ENCODE data around the gene MTPN.
A peak's percentile ranks its signal among the peaks of the same experiment; 100 is the strongest.

Gene MTPN

DNA sequence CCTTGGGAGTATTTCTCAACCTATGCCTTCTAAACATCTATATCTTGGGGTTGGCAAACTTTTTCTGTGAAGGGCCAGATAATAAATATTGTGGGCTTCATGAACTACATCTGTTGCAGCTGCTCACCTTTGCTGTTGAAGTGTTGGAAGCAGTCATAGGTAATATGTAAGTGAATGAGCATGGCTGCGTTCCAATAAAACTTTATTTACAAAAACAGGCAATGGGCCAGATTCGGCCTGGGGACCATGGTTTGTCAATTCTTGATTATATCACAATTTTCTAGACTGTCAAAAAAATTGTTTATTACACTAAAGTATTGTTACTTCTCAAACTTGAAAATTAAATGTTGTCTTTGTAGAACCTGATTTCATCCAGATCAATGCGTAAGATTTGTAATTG lies 54.9 kb downstream of the MTPN start:
- DNase-seq = no peak

DNA sequence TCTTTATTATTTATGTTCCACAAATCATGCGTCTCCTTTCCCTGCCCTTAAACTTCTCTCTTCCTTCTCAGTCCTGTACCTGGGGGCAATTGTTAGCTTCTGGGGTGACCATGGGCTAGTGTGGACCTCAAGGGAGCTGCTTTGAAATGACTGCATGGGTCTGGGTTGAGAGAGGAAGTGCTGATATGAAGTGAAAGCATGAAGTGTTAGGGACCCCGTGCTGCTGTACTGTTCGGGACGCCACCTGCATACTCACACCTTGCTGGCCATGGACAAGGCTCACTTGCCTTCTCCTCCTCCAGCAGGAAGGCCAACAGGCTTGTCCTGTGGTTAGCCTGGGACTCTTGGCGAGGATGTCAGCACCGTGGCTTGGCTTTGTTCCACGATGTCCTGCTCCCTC lies 56.7 kb downstream of the MTPN start:
- no peak for DNase-seq

DNA sequence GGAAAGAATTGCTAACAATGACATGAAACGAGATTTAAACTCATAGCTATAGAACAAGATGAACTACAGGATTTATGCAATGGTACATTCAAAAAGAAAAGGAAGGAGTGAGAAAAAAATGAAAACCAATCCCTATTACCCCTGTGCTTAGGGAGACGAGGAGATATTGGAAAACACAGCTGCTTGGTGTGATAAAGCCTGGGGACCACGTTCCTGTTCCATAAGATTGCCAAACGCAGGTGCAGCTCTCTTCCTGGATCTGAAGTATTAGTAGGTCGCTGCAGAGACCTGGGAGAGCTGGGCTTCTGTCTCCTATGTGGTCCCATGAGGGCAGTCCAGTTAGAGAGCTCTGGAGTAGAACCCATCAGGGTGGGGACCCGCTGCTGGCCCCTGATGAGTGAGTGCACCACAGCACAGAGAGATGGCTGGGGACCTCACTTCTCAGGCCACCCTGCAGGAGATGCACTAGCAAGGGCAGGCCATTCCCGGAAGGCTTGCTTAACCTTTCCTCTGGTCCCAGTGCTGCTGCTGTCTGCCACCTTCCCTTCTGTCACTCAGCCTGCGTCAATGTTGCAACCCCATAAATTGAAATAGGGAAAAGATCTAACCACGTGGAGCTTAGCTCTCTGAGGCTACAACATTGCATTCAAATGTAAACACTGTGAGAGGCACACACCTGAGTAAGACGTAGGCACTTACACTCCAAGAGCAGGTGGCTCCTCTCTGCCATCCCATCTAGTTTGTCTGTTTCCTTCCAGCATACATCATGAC lies 57.9 kb downstream of the MTPN start:
- DNase-seq = no peak

DNA sequence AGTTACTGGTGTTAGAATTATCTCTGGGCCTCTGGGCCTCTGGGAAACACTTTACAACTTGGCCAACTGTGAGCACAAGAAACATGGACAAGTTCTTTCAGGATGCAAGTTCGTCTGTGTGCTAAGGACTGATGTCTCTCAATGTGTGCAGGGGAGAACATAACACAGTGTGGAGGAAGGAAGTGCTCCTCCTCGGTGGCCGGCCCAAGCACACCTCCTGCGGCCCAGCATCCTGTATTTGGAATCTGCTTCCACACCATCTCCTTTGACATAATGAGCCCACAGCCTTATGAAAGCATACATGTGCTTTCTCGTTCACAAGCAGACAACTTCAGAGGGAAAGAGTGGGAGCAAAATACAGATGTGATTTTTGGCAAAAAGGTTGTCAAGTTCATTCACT lies 59.0 kb downstream of the MTPN start:
- DNase-seq = no peak

DNA sequence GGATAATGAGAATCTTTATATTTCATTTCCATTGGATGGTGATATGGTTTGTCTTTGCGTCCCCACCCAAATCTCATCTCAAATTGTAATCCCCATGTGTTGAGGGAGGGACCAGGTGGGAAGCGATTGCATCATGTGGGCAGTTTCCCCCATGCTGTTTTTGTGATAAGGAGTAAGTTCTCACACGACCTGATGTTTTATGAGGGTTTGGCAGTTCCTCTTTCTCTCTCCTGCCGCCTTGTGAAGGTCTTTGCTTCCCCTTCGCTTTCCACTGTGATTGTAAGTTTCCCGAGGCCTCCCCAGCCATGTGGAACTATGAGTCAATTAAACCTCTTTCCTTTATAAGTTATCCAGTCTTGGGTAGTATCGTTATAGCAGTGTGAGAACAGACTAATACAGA lies 59.4 kb downstream of the MTPN start:
- no peak for DNase-seq

DNA sequence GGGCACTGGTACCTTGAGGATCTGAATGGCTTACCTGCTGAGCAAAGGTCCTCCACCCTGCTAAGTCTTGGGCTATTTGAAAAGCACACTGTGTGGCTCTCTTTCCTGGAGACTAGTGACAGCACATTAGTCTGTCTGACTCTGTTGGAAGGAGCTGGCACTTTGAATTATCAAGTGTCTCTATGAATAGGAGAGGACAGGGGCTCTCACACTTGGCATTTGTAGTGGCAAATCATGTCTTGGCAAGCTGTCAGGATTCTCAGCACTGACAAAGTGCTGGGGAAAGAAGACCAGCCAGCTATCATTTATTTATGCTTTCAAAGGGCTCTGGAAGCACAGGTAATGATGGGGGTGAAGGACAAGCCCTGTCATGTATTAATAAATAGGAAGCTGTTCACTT lies 62.8 kb downstream of the MTPN start:
- DNase-seq = no peak

DNA sequence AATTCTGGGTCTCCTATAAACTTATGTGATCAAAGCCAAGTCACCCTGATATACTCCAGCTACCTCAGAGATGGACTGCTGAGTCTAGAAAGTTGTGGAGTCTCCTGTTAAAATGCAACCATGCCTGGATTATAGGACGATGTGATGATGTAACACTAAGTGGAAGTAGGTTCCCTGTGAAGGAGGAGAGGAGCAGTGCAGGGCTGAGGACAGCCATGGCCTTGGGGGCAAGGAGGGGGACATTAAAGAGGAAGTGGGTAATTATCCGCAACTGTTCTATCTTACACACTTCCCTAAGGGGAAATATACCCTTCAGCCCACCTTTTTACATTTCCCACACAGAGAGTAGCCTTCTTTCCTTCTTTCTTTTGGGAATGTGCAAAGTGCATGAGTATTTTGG lies 63.8 kb downstream of the MTPN start:
- no peak for DNase-seq

DNA sequence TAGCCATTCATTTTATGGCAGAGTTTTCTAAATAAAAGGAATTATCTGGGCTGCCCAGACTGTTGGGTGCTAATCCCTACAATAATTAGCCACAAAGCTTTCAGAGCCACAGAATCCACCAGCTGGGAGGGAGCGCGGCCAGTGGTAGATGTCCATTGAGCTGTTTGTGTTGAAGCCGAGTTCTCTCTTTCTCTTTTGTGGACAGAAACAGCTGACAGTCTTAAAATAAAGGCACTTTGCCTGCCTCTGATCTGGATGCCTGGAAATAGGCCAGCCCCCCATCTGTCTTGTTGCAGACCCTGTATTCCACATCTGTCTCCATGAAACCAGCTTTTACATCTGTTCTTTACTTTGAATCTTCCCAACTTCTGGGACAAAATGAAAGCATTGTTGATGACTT lies 66.1 kb downstream of the MTPN start:
- DNase-seq = no peak

DNA sequence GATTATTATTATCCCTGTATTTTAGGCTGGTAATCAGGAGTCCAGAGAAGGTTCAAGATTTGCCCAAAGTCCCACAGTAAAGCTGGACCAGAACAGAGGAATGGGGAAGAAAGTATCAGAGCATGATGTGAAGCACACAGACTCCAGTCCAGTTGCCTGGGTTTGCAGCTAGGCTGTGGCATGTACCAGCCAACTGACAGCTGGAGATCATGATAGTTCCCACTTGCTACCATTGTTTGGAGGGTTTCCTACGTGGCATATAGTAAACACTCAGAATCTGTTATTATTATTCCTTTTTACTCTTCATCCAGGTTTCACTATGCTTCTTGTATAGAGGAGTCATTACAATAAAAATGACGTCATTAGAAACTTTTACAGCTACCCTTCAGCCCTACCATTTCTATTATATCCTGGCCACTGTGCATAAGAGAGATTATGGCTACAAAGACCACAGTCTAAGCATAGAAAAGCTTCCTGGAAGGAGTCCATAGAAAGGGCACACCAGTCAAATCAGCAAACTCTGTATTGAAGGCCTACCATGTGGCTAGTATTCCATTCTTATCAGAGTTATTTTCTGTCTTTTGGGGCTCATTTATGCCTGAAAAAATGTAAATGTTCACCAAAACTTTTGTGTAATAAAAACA lies 66.6 kb downstream of the MTPN start:
- DNase-seq = no peak

DNA sequence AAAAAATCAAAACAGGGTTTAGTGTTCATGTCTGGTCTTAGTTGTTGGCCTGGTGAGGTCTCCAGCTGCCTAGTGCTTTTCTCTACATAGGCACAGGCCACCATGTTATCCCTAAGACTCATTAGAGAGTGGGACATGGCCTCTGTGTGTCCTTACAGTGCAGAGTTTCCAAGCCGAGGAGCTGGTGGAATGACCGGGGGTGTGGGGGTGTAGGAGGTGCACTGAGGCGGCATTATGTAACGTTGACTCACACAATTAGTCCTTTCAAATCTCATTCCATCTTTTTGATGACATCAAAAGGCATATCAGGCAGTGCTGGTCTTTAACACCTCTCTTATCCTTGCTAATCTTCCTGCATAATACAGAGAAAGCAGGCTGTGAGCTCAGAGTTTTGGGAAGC lies 71.3 kb downstream of the MTPN start:
- no peak for DNase-seq

DNA sequence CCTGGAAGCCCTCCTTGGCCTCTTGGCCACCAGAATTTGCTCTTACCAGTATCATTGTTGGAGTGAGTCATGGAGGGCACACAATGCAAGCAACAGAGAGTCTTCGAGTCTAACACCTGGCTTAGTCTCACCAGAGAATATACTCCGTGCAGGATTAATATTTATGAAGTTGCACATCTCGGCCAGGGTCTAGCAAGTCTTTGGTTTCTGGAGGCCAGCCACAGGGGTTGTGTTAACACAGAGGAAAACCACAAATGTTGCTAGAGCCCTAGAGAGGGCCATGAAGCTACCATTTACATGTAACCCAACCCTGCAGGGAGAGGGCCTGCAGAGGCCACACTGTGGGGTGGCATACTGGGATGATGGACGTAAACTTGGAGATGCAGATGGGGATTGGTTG lies 71.8 kb downstream of the MTPN start:
- DNase-seq = no peak

DNA sequence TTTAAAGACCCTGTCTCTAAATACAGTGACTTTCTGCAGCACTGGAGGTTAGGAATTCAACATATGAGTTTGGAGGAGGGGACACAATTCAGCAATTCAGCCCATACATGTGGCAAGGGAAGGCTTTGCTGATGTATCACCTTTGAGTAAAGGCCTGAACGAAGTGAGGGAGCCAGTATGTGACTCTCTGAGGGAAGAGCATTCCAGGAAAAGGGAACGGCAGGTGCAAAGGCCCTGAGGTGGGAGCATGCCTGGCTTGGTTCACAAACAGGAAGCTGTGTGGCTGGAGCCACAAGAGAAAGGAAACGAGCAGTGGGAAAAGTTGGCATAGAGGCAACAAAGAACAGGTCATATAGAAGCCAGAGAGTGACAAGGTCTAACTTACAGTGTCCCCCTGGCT lies 72.9 kb downstream of the MTPN start:
- no peak for DNase-seq

DNA sequence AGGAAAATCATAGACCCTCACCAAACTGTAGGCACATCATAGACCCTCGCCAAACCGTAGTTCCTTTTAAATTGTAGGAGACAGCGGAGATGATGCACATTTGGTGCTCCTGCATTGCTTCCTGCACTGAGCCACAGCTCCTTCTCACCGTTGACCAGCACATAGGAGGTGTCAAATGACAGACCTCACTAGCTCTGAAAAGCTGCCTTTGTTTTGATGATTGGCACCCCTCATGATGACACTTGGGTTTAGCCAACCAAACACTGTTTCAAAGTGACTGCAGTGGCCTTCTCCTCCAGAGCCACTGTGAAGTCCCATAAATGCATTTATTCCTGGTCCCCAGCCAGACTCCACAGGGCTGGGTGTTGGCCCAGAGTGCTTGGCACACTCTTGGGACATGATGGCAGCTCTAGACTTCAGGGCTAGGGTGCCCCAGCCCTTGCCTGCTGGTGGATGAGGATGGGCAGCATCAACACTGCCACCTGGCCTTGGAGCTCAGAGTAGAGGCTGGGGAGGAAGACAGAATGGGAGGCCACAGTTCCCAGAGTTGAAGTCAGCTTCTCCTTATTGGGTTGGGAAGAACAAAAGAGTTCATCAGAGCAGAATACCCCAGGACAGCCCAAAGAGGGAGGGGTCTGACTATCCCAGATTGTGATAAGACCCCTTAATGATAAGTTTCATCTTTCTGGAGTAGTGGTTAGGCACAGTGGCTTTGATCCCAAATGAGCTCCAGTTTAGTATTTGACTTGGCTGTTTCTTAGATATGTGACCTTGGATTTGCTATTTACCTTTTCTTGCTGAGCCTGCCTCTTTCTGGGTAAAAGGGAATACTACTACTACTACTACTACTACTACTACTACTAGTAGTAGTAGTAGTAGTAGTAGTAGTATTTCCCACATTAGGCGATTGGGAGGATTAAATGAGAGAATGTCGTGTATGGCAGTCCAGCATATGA lies 75.3 kb downstream of the MTPN start:
- DNase-seq = no peak

DNA sequence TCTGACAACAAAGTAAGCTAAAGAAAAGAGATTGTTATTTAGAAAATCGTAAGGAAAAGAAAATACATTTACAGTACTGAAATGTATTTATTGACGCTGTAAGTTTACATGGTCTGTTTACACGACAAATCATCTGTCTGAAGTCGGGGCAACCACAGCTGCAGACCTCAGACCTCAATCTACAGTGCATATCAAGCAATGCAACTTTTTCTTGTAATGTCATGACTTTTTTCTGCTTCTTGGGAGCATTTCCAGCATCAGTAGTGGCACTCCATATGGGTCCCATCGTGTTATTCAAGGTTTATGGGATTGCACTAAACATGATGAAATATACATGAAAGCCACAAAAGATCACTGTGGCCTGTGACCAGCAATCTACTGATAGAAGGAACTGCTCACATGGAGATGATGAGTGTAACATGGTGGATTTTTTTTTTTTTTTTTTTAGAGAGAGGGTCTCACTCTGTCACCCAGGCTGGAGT lies 77.1 kb downstream of the MTPN start:
- DNase-seq = no peak

DNA sequence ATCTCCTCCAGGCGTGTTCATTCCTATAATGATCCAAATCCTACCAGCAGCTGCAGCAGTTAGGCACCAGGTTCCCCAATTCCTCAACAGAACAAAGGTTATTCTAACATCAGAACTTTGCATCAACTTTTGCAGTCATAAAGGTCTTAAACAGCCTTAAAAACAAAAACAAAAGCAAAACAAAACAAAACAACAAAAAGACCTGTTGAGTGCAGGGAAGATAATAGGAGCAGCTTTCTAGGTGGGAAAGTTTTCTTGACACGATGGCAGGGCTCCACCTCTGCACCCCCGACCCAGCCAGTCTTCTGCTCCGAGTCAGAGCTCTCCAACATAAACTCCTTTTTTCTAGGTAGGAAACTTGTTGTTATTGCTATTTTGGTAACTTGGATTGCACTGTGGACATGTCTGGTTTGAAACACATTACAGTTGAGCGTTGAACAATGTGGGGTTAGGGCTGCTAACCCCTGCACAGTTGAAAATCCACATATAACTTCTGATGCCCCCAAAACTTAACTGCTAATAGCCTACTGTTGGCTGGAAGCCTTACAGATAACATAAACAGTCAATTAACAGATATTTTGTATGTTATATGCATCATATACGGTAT lies 77.6 kb downstream of the MTPN start:
- no peak for DNase-seq

DNA sequence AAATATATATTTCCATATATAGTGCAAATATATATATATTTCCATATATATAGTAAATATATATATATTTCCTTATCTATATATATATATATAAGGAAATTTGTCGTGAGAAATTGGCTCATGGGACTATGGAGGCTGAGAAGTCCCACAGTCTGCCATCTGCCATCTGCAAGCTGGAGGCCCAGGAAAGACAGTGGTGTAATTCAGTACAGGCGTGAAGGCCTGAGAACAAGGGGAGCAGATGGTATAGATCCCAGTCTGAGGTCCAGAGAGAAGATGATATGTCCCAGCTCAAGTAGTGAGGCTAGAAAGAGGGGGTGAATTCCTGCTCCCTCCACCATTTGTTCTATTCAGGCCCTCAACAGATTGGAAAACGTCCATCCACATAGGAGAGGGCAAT lies 78.9 kb downstream of the MTPN start:
- no peak for DNase-seq

DNA sequence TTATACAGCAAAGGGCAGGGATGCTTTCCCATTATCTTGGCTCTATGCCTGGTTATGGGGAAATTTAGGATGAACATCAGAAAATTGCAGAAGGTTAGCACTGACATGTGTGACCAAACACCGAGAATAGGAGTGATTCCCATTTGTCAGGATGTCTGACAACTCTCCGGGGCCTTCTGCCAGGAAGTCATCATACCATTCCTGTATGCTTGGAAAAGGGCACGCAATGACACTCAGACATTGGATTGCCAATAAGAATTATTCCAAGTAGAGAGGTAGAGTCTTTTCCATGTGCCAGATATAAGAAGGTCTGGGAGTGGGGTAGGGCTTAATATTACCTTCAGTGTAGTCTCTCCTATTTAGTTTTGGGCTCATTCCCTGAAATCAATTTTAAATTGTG lies 82.3 kb downstream of the MTPN start:
- DNase-seq = no peak

DNA sequence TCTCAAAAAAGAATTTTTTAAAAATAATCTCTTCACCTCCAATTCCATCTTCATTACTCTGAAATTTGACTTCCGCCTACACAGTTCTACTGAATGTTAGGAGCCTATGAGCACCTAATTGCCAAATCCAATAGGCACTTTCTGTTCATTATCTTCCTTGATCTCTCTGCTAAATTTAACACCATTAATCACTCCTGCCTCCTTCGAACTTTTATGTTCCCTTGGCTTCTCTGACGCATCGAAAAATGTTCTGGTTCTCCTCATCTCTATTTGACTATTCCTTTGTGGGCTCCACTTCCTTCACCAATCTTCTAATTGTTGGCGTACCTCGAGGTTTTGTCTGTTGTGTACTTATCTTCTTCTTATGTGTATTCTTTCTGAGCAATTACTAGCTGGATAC lies 87.3 kb downstream of the MTPN start:
- no peak for DNase-seq

DNA sequence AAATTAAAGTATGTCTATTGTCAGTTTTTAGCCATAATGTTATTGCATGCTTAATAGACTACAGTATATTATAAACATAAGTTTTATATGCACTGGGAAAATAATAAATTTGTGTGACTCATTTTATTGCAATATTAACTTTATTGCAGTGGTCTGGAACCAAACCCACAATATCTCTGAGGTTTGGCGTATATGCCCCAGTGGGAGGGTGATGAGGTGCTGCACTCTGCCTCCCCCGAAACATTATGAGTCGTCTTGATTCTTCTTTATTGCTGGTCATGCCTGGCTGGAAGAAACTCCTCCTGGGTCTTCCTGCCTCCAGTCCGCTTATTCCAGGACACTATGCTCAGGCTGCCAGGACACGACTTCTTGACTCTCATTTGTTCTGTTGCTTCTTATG lies 88.4 kb downstream of the MTPN start:
- DNase-seq = no peak

DNA sequence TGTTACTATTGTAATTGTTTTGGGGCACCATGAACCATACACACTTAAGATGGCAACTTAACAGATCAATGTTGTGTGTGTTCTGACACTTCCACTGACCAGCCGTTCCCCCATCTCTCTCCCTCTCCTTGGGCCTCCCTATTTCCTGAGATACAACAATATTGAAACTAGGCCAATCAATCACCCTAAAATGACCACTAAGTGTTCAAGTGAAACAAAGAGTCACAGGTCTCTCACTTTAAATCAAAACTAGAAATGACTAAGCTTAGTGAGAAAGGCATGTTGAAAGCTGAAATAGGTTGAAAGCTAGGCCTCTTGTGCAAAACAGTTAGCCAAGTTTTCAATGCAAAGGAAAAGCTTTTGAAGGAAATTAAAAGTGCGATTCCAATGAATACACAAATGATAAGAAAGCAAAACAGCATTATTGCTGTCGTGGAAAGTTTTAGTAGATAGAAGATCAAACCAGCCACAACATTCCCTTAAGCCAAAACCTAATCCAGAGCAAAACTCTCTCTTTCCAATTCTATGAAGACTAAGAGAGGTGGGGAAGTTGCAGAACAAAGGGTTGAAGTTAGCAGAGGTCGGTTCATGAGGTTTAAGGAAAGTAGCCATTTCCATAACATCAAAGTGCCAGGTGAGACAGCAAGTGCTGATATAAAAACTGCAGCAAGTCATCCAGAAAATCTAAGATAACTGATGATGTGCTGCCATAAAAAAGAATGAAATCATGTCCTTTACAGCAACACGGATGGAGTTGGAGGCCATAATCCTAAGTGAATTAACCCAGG lies 90.6 kb downstream of the MTPN start:
- peak; percentile 74 for DNase-seq

DNA sequence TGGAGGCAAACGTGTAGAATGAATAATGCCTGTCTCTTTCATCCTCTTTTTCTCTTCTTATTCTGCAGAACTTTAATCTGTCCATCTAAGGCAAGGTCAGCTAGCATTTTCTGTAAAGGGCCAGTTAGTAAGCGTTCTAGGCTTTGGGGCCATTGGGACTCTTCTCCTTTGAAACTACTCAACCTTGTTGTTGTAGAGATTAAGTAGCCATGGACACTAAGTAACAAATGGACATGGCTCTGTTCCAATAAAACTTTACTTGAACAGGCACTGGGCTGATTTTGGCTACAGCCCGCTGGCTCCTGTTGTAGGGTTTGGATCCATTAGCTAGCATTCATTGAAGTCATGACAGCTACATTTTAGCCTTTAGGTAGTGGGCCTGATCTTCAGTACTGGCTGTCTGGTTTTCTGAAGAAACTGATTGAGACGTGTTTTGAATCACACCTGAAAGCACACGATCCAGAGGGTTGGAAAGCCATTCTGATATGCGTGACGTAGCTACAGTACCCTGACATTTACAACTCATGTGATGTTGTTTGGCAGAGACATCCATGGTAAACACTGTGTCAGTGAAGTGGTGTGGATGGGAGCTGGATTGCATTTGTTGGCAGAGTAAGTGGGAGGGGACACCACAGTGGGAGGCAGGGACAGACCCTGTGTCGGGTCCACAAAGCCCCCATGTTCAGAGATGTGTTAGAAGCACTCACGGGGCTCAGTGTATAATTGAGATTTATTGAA lies 92.5 kb downstream of the MTPN start:
- DNase-seq = no peak

DNA sequence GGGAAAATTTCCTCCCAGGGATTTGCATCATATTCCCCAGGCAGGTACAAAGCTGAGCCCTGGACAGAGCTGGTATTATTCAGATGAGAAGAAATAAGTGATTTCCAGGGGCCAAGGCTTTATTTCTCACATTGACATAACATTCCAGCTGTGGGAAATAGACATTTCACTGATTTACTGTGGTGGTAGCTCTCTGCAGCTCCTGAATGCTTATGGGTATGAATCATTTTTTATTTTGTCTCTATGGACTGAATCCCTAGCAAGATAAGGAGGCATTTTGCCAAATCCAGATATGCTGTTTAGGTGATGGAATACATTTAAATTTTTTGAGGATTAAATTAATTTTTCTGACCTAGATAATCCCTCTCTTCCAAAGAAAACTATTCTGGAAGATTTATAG lies 97.9 kb downstream of the MTPN start:
- no peak for DNase-seq

All from activated CD4-positive, alpha-beta T cell treated with anti-CD3 and anti-CD28 coated beads, Interleukin-10, Interleukin-2, amounts not matched to agents 100 ng/mL and 50 ng/mL, durations not matched to agents 16 hours and 8 hours (primary cell).